ENCODE measurements around the gene QPCT.
"Not testable (repeated sequence)": the region's sequence is repeated elsewhere in the genome, so short reads cannot be mapped to it uniquely, and the experiment has no call there.

QPCT gene

GRCh38 chr2:37344453-37345361 lies at the start of gene QPCT:
QPCT (plus strand) TSS chr2:37344630; CDS start chr2:37344732, 102 bp downstream.
- in situ Hi-C loops (cut with HindIII; ENCODE audit: low sequenced_read_pairs): no loop called here

GRCh38 chr2:37294858-37295257 lies 49.6 kb upstream of the QPCT start:
- in situ Hi-C loops (cut with HindIII; ENCODE audit: low sequenced_read_pairs): not testable (repeated sequence)

GRCh38 chr2:37295469-37296073 lies 48.9 kb upstream of the QPCT start:
- in situ Hi-C loops (cut with HindIII; ENCODE audit: low sequenced_read_pairs): no loop called here

- in situ Hi-C loops (cut with HindIII; ENCODE audit: low sequenced_read_pairs): no loop called here
Measured at GRCh38 chr2:37297632-37298031, 46.8 kb upstream of the QPCT start.

GRCh38 chr2:37300146-37300545 lies 44.3 kb upstream of the QPCT start:
- in situ Hi-C loops (cut with HindIII; ENCODE audit: low sequenced_read_pairs): no loop called here

GRCh38 chr2:37300578-37300977 lies 43.9 kb upstream of the QPCT start:
- in situ Hi-C loops (cut with HindIII; ENCODE audit: low sequenced_read_pairs): no loop called here

GRCh38 chr2:37301408-37301807 lies 43.0 kb upstream of the QPCT start:
- in situ Hi-C loops (cut with HindIII; ENCODE audit: low sequenced_read_pairs): no loop called here

- in situ Hi-C loops (cut with HindIII; ENCODE audit: low sequenced_read_pairs): no loop called here
Measured at GRCh38 chr2:37302701-37303252, 41.7 kb upstream of the QPCT start.

- in situ Hi-C loops (cut with HindIII; ENCODE audit: low sequenced_read_pairs): no loop called here
Measured at GRCh38 chr2:37306024-37306423, 38.4 kb upstream of the QPCT start.

GRCh38 chr2:37307500-37307899 lies 36.9 kb upstream of the QPCT start:
- in situ Hi-C loops (cut with HindIII; ENCODE audit: low sequenced_read_pairs): no loop called here

- in situ Hi-C loops (cut with HindIII; ENCODE audit: low sequenced_read_pairs): no loop called here
Measured at GRCh38 chr2:37315364-37315763, 29.1 kb upstream of the QPCT start.

- in situ Hi-C loops (cut with HindIII; ENCODE audit: low sequenced_read_pairs): no loop called here
Measured at GRCh38 chr2:37316181-37316580, 28.2 kb upstream of the QPCT start.

- in situ Hi-C loops (cut with HindIII; ENCODE audit: low sequenced_read_pairs): no loop called here
Measured at GRCh38 chr2:37317746-37318145, 26.7 kb upstream of the QPCT start.

GRCh38 chr2:37318401-37318800 lies 26.0 kb upstream of the QPCT start:
- in situ Hi-C loops (cut with HindIII; ENCODE audit: low sequenced_read_pairs): no loop called here

GRCh38 chr2:37319754-37320609 lies 24.4 kb upstream of the QPCT start:
- in situ Hi-C loops (cut with HindIII; ENCODE audit: low sequenced_read_pairs): no loop called here

GRCh38 chr2:37321029-37321682 lies 23.3 kb upstream of the QPCT start:
- in situ Hi-C loops (cut with HindIII; ENCODE audit: low sequenced_read_pairs): no loop called here

- in situ Hi-C loops (cut with HindIII; ENCODE audit: low sequenced_read_pairs): no loop called here
Measured at GRCh38 chr2:37322368-37322767, 22.1 kb upstream of the QPCT start.

GRCh38 chr2:37323176-37323780 lies 21.2 kb upstream of the QPCT start:
- in situ Hi-C loops (cut with HindIII; ENCODE audit: low sequenced_read_pairs): no loop called here

- in situ Hi-C loops (cut with HindIII; ENCODE audit: low sequenced_read_pairs): no loop called here
Measured at GRCh38 chr2:37323781-37324535, 20.5 kb upstream of the QPCT start.

GRCh38 chr2:37324536-37324785 lies 20.0 kb upstream of the QPCT start:
- in situ Hi-C loops (cut with HindIII; ENCODE audit: low sequenced_read_pairs): no loop called here

Data from DLD1 (cell line).